ENCODE measurements around the gene ZNF654. TPM values are rescaled to one million over a fixed set of nuclear protein-coding genes. Genes with fewer than 3 reads are reported as not detected.

The ZNF654 gene
- polyA plus RNA-seq, 3 donors = 3.0 to 7.2 (median 4.8) TPM

- Histone ChIP-seq H3K4me1 (ENCODE audit: control insufficient read depth in 1 of 2, insufficient read depth in 2 of 2, low read length in 2 of 2) (peaks cover 25 to 50% of the 10 kb centered on the region in 2 donors), H2AFZ (ENCODE audit: insufficient read depth, low read depth, low read length, poor library complexity, severe bottlenecking) (no peak overlapping the region), H3K4me3 (replicated peaks in 1 of 3; ENCODE audit: low read depth in 2 of 3, low read length in 3 of 3) (peak overlapping the region in 1 of 3 experiments; percentile 96), H3K9me3 (replicated peaks in 1 of 2; ENCODE audit: control insufficient read depth in 1 of 2, insufficient read depth in 1 of 2, low read length in 2 of 2) (no peaks in the 10 kb centered on the region), H3K4me2 (replicated peaks; ENCODE audit: extremely low read depth, low read length, poor library complexity, severe bottlenecking) (peak overlapping the region; percentile 38), H3K79me2 (ENCODE audit: insufficient read depth, low read length) (peaks cover 93% of the 10 kb centered on the region), H3K36me3 (replicated peaks in 1 of 2; ENCODE audit: control insufficient read depth in 1 of 2, insufficient read depth in 2 of 2, low read length in 2 of 2) (peaks cover 2 to 3% of the 10 kb centered on the region in 2 donors), H3K27me3 (ENCODE audit: control insufficient read depth in 2 of 2, insufficient read depth in 2 of 2, low read length in 2 of 2) (no peaks in the 10 kb centered on the region), H3K9ac (ENCODE audit: insufficient read depth, low read length, poor library complexity, severe bottlenecking) (peak overlapping the region; percentile 11), H4K20me1 (ENCODE audit: insufficient read depth, low read length) (peaks cover 62% of the 10 kb centered on the region), H3K27ac (ENCODE audit: low read depth in 1 of 2, low read length in 2 of 2) (peak overlapping the region in 1 of 2 donors; percentile 66)
- Mint-ChIP-seq H3K36me3 (peaks cover 4 to 5% of the 10 kb centered on the region in 2 donors), H3K4me1 (peaks cover 53% of the 10 kb centered on the region), H3K9me3 (peaks cover 0 to 2% (median 0%) of the 10 kb centered on the region in 7 donors), H3K27ac (peak overlapping the region in 6 of 7 donors; percentile 2 to 75 (median 49)), H3K27me3 (ENCODE audit: low read depth in 3 of 3) (no peaks in the 10 kb centered on the region), H3K4me3 (peak overlapping the region in 1 of 2 donors; percentile 30)
- no CpG with 5 or more reads among the region's 1 CpG for WGBS (ENCODE audit: insufficient coverage)
- peak in 2 of 3 donors; percentile 26 to 52 for DNase-seq
- no peak for TF ChIP-seq CTCF (IDR thresholded peaks at IDR 0.05)
- intact Hi-C loops (cut with micrococcal nuclease) = loop anchor here in 1 of 2 donors (10.0 kb wide), 1 partner anchor 53 kb away; no protein-coding TSS in a partner anchor
Observed at GRCh38 chr3:88061746-88062145, 2.7 kb downstream of the ZNF654 start.

GRCh38 chr3:88075072-88075471, 16.0 kb downstream of the ZNF654 start:
- Histone ChIP-seq H3K27me3 (ENCODE audit: control insufficient read depth in 2 of 2, insufficient read depth in 2 of 2, low read length in 2 of 2) (no peaks in the 10 kb centered on the region), H4K20me1 (ENCODE audit: insufficient read depth, low read length) (peaks cover 80% of the 10 kb centered on the region), H3K36me3 (replicated peaks in 1 of 2; ENCODE audit: control insufficient read depth in 1 of 2, insufficient read depth in 2 of 2, low read length in 2 of 2) (no peaks in the 10 kb centered on the region), H3K9ac (ENCODE audit: insufficient read depth, low read length, poor library complexity, severe bottlenecking) (no peak overlapping the region), H3K4me3 (replicated peaks in 1 of 3; ENCODE audit: low read depth in 2 of 3, low read length in 3 of 3) (no peak overlapping the region), H3K9me3 (replicated peaks in 1 of 2; ENCODE audit: control insufficient read depth in 1 of 2, insufficient read depth in 1 of 2, low read length in 2 of 2) (peaks cover 0 to 8% of the 10 kb centered on the region in 2 donors), H3K4me1 (ENCODE audit: control insufficient read depth in 1 of 2, insufficient read depth in 2 of 2, low read length in 2 of 2) (no peaks in the 10 kb centered on the region), H3K27ac (ENCODE audit: low read depth in 1 of 2, low read length in 2 of 2) (peak overlapping the region in 1 of 2 donors; percentile 3), H3K79me2 (ENCODE audit: insufficient read depth, low read length) (peaks cover 99% of the 10 kb centered on the region), H3K4me2 (replicated peaks; ENCODE audit: extremely low read depth, low read length, poor library complexity, severe bottlenecking) (no peak overlapping the region), H2AFZ (ENCODE audit: insufficient read depth, low read depth, low read length, poor library complexity, severe bottlenecking) (no peak overlapping the region)
- WGBS (ENCODE audit: insufficient coverage) = no CpG with 5 or more reads among the region's 2 CpGs
- TF ChIP-seq CTCF (IDR thresholded peaks at IDR 0.05) = no peak
- Mint-ChIP-seq H3K4me1 (peaks cover 8% of the 10 kb centered on the region), H3K4me3 (no peak overlapping the region), H3K36me3 (peaks cover 2 to 8% of the 10 kb centered on the region in 2 donors), H3K9me3 (peaks cover 0 to 14% (median 6%) of the 10 kb centered on the region in 7 donors), H3K27ac (peak overlapping the region in 1 of 7 donors; percentile 52), H3K27me3 (ENCODE audit: low read depth in 3 of 3) (no peaks in the 10 kb centered on the region)
- no peak for DNase-seq
- intact Hi-C loops (cut with micrococcal nuclease) = no loop called here
